SK-N-SH (cell line): Measurements from ENCODE around the gene CBLN1. TPM values are rescaled to one million over a fixed set of nuclear protein-coding genes. Genes with fewer than 3 reads are reported as not detected.

ENCODE experiments used
- CTCF ChIA-PET: fragments of 300-600, 350-600 bp; formaldehyde crosslinking; extraction: SDS; loops from one replicate; lab custom pipeline; 2021; lab: Yijun Ruan, JAX
- POLR2A ChIA-PET: fragments of 350-600 bp; sonication (Branson Sonifier 250); formaldehyde crosslinking; extraction: SDS; loops from one replicate; lab custom pipeline; 2020; ENCODE audit warnings: antibody characterized with exemption, inconsistent platforms; lab: Yijun Ruan, JAX
- DNase-seq: peaks from one replicate; pipeline ENCODE4 v3.0.0; 2012
- H2AFZ ChIP-seq: fragments of 200-600 bp; sonication (generic); 2 replicates; pipeline ENCODE4 v1.8.1; 2016; ENCODE audit warnings: antibody characterized with exemption, mild to moderate bottlenecking, low read depth
- H3F3A ChIP-seq: fragments of 200-600 bp; sonication (generic); replicated peaks from 2 replicates; pipeline ENCODE3; 2016; ENCODE audit warnings: antibody characterized with exemption, mild to moderate bottlenecking; ENCODE audit not compliant: insufficient read depth
- H3K27ac ChIP-seq, 2 experiments: fragments of 200-500 bp in 1 of 2; fragments of 200-600 bp in 1 of 2; sonication (Bioruptor generic) in 1 of 2; sonication (generic), shearing (Covaris generic) in 1 of 2; 2 replicates each; pipeline versions ENCODE4 v1.5.1 to v1.6.1; 2014 to 2016; ENCODE audit warnings: low read depth in 2 of 2, inconsistent platforms in 1 of 2, low read length in 1 of 2, mild to moderate bottlenecking in 1 of 2, mixed read lengths in 1 of 2
- H3K27me3 ChIP-seq: fragments of 200-600 bp; sonication (generic), shearing (Covaris generic); 2 replicates; pipeline ENCODE4 v1.6.1; 2016; ENCODE audit warnings: mixed run types; ENCODE audit not compliant: insufficient read depth
- H3K36me3 ChIP-seq, 2 experiments: fragments of 200-500 bp in 1 of 2; fragments of 200-600 bp in 1 of 2; sonication (Bioruptor generic) in 1 of 2; sonication (generic) in 1 of 2; replicated peaks in 1 of 2; 2 replicates each; pipeline versions ENCODE3 to v1.5.1; 2014 to 2016; ENCODE audit warnings: low read length in 1 of 2, mild to moderate bottlenecking in 1 of 2; ENCODE audit not compliant: insufficient read depth in 2 of 2, control insufficient read depth in 1 of 2
- H3K4me1 ChIP-seq, 2 experiments: fragments of 200-500 bp in 1 of 2; fragments of 200-600 bp in 1 of 2; sonication (Bioruptor generic) in 1 of 2; sonication (generic), shearing (Covaris generic) in 1 of 2; 2 replicates each; pipeline versions ENCODE4 v1.5.1 to v1.6.1; 2014 to 2016; ENCODE audit warnings: low read depth in 1 of 2, low read length in 1 of 2, mixed run types in 1 of 2; ENCODE audit not compliant: insufficient read depth in 2 of 2, control insufficient read depth in 1 of 2
- H3K4me2 ChIP-seq: fragments of 200-600 bp; sonication (generic), shearing (Covaris generic); 2 replicates; pipeline ENCODE4 v1.6.1; 2017; ENCODE audit warnings: mixed run types
- H3K4me3 ChIP-seq, 2 experiments: fragments of 200-500 bp in 1 of 2; fragments of 200-600 bp in 1 of 2; sonication (Bioruptor generic) in 1 of 2; sonication (generic), shearing (Covaris generic) in 1 of 2; 2 replicates each; pipeline versions ENCODE4 v1.5.1 to v1.8.1; 2014 to 2016; ENCODE audit warnings: low read depth in 2 of 2, inconsistent platforms in 1 of 2, low read length in 1 of 2, mild to moderate bottlenecking in 1 of 2, mixed read lengths in 1 of 2, moderate library complexity in 1 of 2
- H3K79me2 ChIP-seq: fragments of 200-600 bp; sonication (generic); 2 replicates; pipeline ENCODE4 v1.8.1; 2017; ENCODE audit warnings: mild to moderate bottlenecking; ENCODE audit not compliant: insufficient read depth
- H3K9ac ChIP-seq: fragments of 200-600 bp; sonication (generic); 2 replicates; pipeline ENCODE4 v1.6.1; 2017; ENCODE audit warnings: mixed run types
- H3K9me2 ChIP-seq: fragments of 200-600 bp; sonication (generic); 2 replicates; pipeline ENCODE4 v1.6.1; 2017; ENCODE audit warnings: mixed run types
- H3K9me3 ChIP-seq: fragments of 200-600 bp; sonication (generic); 2 replicates; pipeline ENCODE4 v1.6.1; 2017; ENCODE audit warnings: mixed run types, mild to moderate bottlenecking, moderate library complexity
- H4K20me1 ChIP-seq: fragments of 200-600 bp; sonication (generic); 2 replicates; pipeline ENCODE4 v1.6.1; 2017; ENCODE audit warnings: mild to moderate bottlenecking, mixed run types; ENCODE audit not compliant: insufficient read depth
- ELF1 ChIP-seq: IDR thresholded peaks from 2 replicates; pipeline ENCODE4 v1.4.0; 2012
- EZH2phosphoT487 ChIP-seq: fragments of 200-600 bp; sonication (generic); IDR thresholded peaks from 2 replicates; pipeline ENCODE4 v1.6.1; 2017; ENCODE audit warnings: low read depth, mixed run types, mild to moderate bottlenecking, antibody characterized with exemption, moderate library complexity, borderline replicate concordance
- FOXJ3 ChIP-seq: sonication (generic); formaldehyde crosslinking; IDR thresholded peaks from 2 replicates; pipeline ENCODE4 v1.5.1; 2020; ENCODE audit warnings: mild to moderate bottlenecking, missing genetic modification reagents
- FOXM1 ChIP-seq: IDR thresholded peaks from 2 replicates; pipeline ENCODE4 v1.4.0; 2012; ENCODE audit warnings: low read depth, mild to moderate bottlenecking
- GATA2 ChIP-seq: sonication (generic); formaldehyde crosslinking; IDR thresholded peaks from 2 replicates; pipeline ENCODE4 v1.5.0; 2020; ENCODE audit warnings: mild to moderate bottlenecking, missing genetic modification reagents
- MAX ChIP-seq: IDR thresholded peaks from 2 replicates; pipeline ENCODE4 v1.4.0; 2012; ENCODE audit warnings: low read depth
- NRF1 ChIP-seq: IDR thresholded peaks from 2 replicates; pipeline ENCODE4 v1.6.1; 2012; ENCODE audit warnings: low read depth, mild to moderate bottlenecking, low read length
- RAD21 ChIP-seq: IDR thresholded peaks from 2 replicates; pipeline ENCODE4 v1.6.1; 2012; ENCODE audit warnings: mild to moderate bottlenecking, low read length
- RFX5 ChIP-seq: IDR thresholded peaks from 2 replicates; pipeline ENCODE4 v1.6.1; 2012; ENCODE audit warnings: mild to moderate bottlenecking, improper control_type of control experiment, low read length
- RXRA ChIP-seq: IDR thresholded peaks from 2 replicates; pipeline ENCODE4 v1.4.0; 2012; ENCODE audit warnings: low read depth, mild to moderate bottlenecking, borderline replicate concordance
- SIN3A ChIP-seq: IDR thresholded peaks from 2 replicates; pipeline ENCODE4 v1.6.1; 2012; ENCODE audit warnings: low read depth, mild to moderate bottlenecking, low read length, moderate library complexity, borderline replicate concordance
- TCF12 ChIP-seq: IDR thresholded peaks from 2 replicates; pipeline ENCODE4 v1.4.0; 2012
- TEAD4 ChIP-seq: IDR thresholded peaks from 2 replicates; pipeline ENCODE4 v1.4.0; 2012; ENCODE audit warnings: mild to moderate bottlenecking, borderline replicate concordance; ENCODE audit not compliant: insufficient read depth
- WGBS: methylation state at CpG from one replicate; pipeline ENCODE4 v1.1.6; 2017; ENCODE audit warnings: low lambda C conversion rate; 5-methylcytosine and 5-hydroxymethylcytosine counted together
- polyA plus RNA-seq, 3 experiments: library from polyadenylated mRNA; depleted of rRNA; stranded (reverse); fragments of >200 nt; gene quantifications; 2 replicates each; pipeline ENCODE4 v1.2.3, GENCODE V29; 2012
- TF ChIP-seq, protein P1 (sequence below): IDR thresholded peaks from 2 replicates; pipeline ENCODE4; 2012
- TF ChIP-seq, protein P2 (sequence below): IDR thresholded peaks from 2 replicates; pipeline ENCODE4 v1.6.1; 2012; ENCODE audit warnings: mild to moderate bottlenecking, low read depth, low read length, moderate library complexity

The CBLN1 gene
- polyA plus RNA-seq, 1 of the 3 experiments (the other 2 are of a cell fraction) = not detected

GRCh38 chr16:49327466-49327865 lies 45.8 kb upstream of the CBLN1 start:
- no peaks in the 10 kb centered on the region for H3K36me3 ChIP-seq
- no peak overlapping the region for H3K9ac ChIP-seq
- H3K9me2 ChIP-seq = no peaks in the 10 kb centered on the region
- H3K9me3 ChIP-seq = no peaks in the 10 kb centered on the region
- POLR2A ChIA-PET = no interaction called here
- H3K27me3 ChIP-seq = no peaks in the 10 kb centered on the region
- no peaks in the 10 kb centered on the region for H3K4me1 ChIP-seq
- H3K4me2 ChIP-seq = no peak overlapping the region
- no peak for DNase-seq
- WGBS = 30% methylated on average over 3 of the region's 4 CpGs
- H3K79me2 ChIP-seq = no peaks in the 10 kb centered on the region
- TF ChIP-seq RAD21 (no peak), EZH2phosphoT487 (no peak), TCF12 (no peak), TEAD4 (no peak), RFX5 (no peak), FOXM1 (no peak), ELF1 (no peak), RXRA (no peak), NRF1 (no peak), SIN3A (no peak), MAX (no peak), GATA2 (CRISPR knock-in tag) (no peak), FOXJ3 (CRISPR knock-in tag) (no peak)
- TF ChIP-seq, protein P1, sequence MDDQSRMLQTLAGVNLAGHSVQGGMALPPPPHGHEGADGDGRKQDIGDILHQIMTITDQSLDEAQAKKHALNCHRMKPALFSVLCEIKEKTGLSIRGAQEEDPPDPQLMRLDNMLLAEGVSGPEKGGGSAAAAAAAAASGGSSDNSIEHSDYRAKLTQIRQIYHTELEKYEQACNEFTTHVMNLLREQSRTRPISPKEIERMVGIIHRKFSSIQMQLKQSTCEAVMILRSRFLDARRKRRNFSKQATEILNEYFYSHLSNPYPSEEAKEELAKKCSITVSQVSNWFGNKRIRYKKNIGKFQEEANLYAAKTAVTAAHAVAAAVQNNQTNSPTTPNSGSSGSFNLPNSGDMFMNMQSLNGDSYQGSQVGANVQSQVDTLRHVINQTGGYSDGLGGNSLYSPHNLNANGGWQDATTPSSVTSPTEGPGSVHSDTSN = no peak
- TF ChIP-seq, protein P2, sequence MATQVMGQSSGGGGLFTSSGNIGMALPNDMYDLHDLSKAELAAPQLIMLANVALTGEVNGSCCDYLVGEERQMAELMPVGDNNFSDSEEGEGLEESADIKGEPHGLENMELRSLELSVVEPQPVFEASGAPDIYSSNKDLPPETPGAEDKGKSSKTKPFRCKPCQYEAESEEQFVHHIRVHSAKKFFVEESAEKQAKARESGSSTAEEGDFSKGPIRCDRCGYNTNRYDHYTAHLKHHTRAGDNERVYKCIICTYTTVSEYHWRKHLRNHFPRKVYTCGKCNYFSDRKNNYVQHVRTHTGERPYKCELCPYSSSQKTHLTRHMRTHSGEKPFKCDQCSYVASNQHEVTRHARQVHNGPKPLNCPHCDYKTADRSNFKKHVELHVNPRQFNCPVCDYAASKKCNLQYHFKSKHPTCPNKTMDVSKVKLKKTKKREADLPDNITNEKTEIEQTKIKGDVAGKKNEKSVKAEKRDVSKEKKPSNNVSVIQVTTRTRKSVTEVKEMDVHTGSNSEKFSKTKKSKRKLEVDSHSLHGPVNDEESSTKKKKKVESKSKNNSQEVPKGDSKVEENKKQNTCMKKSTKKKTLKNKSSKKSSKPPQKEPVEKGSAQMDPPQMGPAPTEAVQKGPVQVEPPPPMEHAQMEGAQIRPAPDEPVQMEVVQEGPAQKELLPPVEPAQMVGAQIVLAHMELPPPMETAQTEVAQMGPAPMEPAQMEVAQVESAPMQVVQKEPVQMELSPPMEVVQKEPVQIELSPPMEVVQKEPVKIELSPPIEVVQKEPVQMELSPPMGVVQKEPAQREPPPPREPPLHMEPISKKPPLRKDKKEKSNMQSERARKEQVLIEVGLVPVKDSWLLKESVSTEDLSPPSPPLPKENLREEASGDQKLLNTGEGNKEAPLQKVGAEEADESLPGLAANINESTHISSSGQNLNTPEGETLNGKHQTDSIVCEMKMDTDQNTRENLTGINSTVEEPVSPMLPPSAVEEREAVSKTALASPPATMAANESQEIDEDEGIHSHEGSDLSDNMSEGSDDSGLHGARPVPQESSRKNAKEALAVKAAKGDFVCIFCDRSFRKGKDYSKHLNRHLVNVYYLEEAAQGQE = no peak
- CTCF ChIA-PET = interaction anchor here (1.3 kb wide), 1 partner anchor 640 kb away, joined by 4 read pairs; no protein-coding TSS in a partner anchor
- H3F3A ChIP-seq = no peaks in the 10 kb centered on the region
- H4K20me1 ChIP-seq = no peaks in the 10 kb centered on the region
- no peak overlapping the region for H3K4me3 ChIP-seq
- no peak overlapping the region for H3K27ac ChIP-seq
- H2AFZ ChIP-seq = no peak overlapping the region
